Body of pancreas (tissue), 4 donors: ENCODE results near the gene CDKN1C.

Experiments used
- POLR2A ChIP-seq, 3 donors: fragments of 450-650 bp; IDR thresholded peaks; one replicate each; pipeline ENCODE4 v1.6.1; 2016; ENCODE audit warnings: antibody characterized with exemption in 3 of 3, mild to moderate bottlenecking in 2 of 3
- TF ChIP-seq, protein P1 (sequence below), 7 experiments: fragments of 450-650 bp in 4 of 7; fragments of 200-600 bp in 3 of 7; sonication (generic) in 3 of 7; IDR thresholded peaks; one replicate each; pipeline ENCODE4 v1.5.1; 2016 to 2019; ENCODE audit warnings: antibody characterized with exemption in 7 of 7

DNA sequence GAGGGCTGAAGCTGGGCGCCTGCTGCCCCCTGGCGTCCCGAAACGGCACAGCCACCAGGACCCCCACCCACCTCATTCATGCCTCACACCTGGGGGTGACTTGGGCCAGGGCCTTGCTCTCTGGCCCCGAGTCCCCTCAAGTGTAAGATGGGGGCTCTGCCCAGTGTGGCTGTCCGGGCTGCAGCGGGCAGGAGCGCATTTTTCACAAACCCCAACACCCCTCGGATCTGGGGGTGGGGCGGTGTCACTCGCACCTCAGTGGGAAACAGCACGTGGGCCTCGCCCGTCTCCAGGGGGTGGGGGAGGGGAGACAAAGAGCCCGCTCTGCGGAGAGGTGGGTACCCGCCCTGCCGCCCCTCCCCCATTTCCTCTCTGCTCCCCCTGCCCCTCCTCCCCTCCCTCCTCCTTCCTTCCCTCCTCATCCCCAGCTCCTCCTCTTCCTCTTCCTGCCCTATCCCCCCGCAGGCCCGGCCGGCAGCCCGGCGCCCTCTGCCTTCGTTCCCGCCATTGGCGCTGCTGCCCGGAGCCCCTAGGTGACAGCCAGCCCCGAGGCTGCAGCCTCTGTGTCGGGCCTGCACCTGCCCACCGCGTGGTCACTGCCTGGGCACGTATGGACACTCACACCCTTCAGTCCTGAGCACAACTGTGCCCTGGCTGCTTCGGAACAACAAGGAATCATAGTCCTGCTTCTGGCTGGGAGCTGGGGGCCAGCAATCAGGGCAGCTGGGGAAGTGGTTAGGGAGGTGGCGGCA, 6.8 kb upstream of the CDKN1C start:
- TF ChIP-seq, protein P1, sequence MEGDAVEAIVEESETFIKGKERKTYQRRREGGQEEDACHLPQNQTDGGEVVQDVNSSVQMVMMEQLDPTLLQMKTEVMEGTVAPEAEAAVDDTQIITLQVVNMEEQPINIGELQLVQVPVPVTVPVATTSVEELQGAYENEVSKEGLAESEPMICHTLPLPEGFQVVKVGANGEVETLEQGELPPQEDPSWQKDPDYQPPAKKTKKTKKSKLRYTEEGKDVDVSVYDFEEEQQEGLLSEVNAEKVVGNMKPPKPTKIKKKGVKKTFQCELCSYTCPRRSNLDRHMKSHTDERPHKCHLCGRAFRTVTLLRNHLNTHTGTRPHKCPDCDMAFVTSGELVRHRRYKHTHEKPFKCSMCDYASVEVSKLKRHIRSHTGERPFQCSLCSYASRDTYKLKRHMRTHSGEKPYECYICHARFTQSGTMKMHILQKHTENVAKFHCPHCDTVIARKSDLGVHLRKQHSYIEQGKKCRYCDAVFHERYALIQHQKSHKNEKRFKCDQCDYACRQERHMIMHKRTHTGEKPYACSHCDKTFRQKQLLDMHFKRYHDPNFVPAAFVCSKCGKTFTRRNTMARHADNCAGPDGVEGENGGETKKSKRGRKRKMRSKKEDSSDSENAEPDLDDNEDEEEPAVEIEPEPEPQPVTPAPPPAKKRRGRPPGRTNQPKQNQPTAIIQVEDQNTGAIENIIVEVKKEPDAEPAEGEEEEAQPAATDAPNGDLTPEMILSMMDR (IDR thresholded peaks at IDR 0.05), result peak; percentile 66 to 87 (median 81)
- TF ChIP-seq POLR2A (IDR thresholded peaks at IDR 0.05), result no peak
